ENCODE data around the gene BARD1. TPM values are rescaled to one million over a fixed set of nuclear protein-coding genes. Genes with fewer than 3 reads are reported as not detected.
A peak's percentile ranks its signal among the peaks of the same experiment; 100 is the strongest.

BARD1 gene
- total and polyA plus RNA-seq, 2 of the 13 experiments (the other 11 are each of a cell fraction or from before 2014, with no cell fraction given), result 5.3 to 30.4 TPM

DNA sequence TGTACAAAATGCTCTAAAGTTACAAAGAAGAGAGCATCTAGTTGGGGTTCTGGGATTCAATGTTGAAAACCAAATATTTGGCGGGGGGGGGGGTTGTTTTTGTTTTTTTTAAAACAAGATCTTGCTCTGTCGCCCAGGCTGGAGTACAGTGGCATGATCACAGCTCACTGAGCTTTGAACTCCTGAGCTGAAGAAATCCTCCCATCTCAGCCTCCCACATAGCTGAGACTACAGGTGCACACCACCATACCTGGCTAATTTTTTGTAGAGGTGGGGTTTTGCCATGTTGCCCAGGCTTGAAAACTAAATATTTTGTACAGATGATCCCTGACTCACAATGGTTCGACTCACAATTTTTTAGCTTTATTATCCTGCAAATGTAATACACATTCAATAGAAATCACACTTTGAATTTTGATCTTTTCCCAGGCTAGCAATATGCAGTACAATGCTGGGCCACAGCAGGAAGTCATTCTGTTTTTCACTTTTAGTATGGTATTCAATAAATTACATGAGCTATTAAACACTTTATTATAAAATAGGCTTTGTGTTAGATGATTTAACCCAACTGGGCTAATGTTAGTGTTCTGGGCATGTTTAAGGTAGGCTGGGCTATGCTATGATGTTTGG lies 7.6 kb downstream of the BARD1 start:
- Histone ChIP-seq H3K4me2 (ENCODE audit: low read depth, low read length) (no peak overlapping the region), H4K20me1 (ENCODE audit: insufficient read depth, low read length) (no peaks in the 10 kb centered on the region), H3K9ac (ENCODE audit: insufficient read depth, low read depth, low read length) (no peak overlapping the region), H3K79me2 (ENCODE audit: insufficient read depth, low read length) (peaks cover 56% of the 10 kb centered on the region), H3K9me3 (ENCODE audit: low read length) (no peaks in the 10 kb centered on the region), H3K27ac (ENCODE audit: extremely low read length, insufficient read depth, low read length) (no peak overlapping the region), H3K4me3 (replicated peaks in 1 of 3; ENCODE audit: insufficient read depth in 1 of 3, low read depth in 2 of 3, low read length in 3 of 3) (no peak overlapping the region), H3K27me3 (ENCODE audit: control insufficient read depth in 1 of 2, insufficient read depth in 2 of 2, low read length in 2 of 2) (no peaks in the 10 kb centered on the region), H2AFZ (ENCODE audit: low read length) (no peak overlapping the region), H3K4me1 (ENCODE audit: insufficient read depth, low read length) (peaks cover 21% of the 10 kb centered on the region), H3K36me3 (replicated peaks in 1 of 2; ENCODE audit: control insufficient read depth in 1 of 2, insufficient read depth in 2 of 2, low read length in 2 of 2) (no peaks in the 10 kb centered on the region)
- FAIRE-seq (no peak), DNase-seq (ENCODE audit: low spot score) (no peak), ATAC-seq (no peak)
- CTCF ChIA-PET (ENCODE audit: low intra/inter-chr PET ratio, low total read pairs), result no interaction called here
- 82% methylated on average over 3 of the region's 3 CpGs for WGBS (ENCODE audit: low lambda C conversion rate)
- no TSS peak for BruUV-seq (replicated peaks)
- in situ Hi-C loops (cut with HindIII; ENCODE audit: extremely low pct_ligation_motif_present, low pct_unique_long_range_greater_than_20kb), result loop anchor here (25.0 kb wide), 1 partner anchor 1135 kb away; no protein-coding TSS in a partner anchor
- peak; percentile 82; the same call in 1 of the 2 replicates for TF ChIP-seq ZNF460 (CRISPR knock-in tag; IDR thresholded peaks at IDR 0.05; ENCODE audit: borderline replicate concordance)
- TF ChIP-seq ZBTB46 (CRISPR knock-in tag; IDR thresholded peaks at IDR 0.05; ENCODE audit: borderline replicate concordance), result no peak
- no peak for TF ChIP-seq HINFP (CRISPR knock-in tag; IDR thresholded peaks at IDR 0.05; ENCODE audit: low read depth)
- TF ChIP-seq NR2F1 (CRISPR knock-in tag; IDR thresholded peaks at IDR 0.05), result no peak
- TF ChIP-seq JARID2 (CRISPR knock-in tag; IDR thresholded peaks at IDR 0.05; ENCODE audit: insufficient replicate concordance), result no peak
- 0 out of 2 replicates have a peak, but pooled peaks have one; percentile 15 for TF ChIP-seq ZMYM3 (CRISPR knock-in tag; IDR thresholded peaks at IDR 0.05)
- 0 out of 2 replicates have a peak, but pooled peaks have one; percentile 33 for TF ChIP-seq ZMYM2 (CRISPR knock-in tag; IDR thresholded peaks at IDR 0.05)
- TF ChIP-seq ZNF878 (CRISPR knock-in tag; IDR thresholded peaks at IDR 0.05), result no peak
- no peak for TF ChIP-seq ZSCAN20 (CRISPR knock-in tag; IDR thresholded peaks at IDR 0.05; ENCODE audit: borderline replicate concordance)
- TF ChIP-seq SP5 (CRISPR knock-in tag; IDR thresholded peaks at IDR 0.05; ENCODE audit: borderline replicate concordance, low read depth), result no peak
- 0 out of 2 replicates have a peak, but pooled peaks have one; percentile 4 for TF ChIP-seq HNF4A (CRISPR knock-in tag; IDR thresholded peaks at IDR 0.05)
- no peak for TF ChIP-seq ZNF329 (CRISPR knock-in tag; IDR thresholded peaks at IDR 0.05; ENCODE audit: low read depth)
- TF ChIP-seq RFXAP (CRISPR knock-in tag; IDR thresholded peaks at IDR 0.05; ENCODE audit: borderline replicate concordance), result no peak
- TF ChIP-seq, protein P1, sequence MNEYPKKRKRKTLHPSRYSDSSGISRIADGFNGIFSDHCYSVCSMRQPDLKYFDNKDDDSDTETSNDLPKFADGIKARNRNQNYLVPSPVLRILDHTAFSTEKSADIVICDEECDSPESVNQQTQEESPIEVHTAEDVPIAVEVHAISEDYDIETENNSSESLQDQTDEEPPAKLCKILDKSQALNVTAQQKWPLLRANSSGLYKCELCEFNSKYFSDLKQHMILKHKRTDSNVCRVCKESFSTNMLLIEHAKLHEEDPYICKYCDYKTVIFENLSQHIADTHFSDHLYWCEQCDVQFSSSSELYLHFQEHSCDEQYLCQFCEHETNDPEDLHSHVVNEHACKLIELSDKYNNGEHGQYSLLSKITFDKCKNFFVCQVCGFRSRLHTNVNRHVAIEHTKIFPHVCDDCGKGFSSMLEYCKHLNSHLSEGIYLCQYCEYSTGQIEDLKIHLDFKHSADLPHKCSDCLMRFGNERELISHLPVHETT (CRISPR knock-in tag; conservative IDR thresholded peaks at IDR 0.05), result no peak
- intact Hi-C loops (cut with micrococcal nuclease; ENCODE audit: unreplicated experiment), result no loop called here
- POLR2A ChIA-PET, result no interaction called here
